NK-92 treated with Interleukin-12 subunit alpha and Interleukin-12 subunit beta, amount 100 ng/mL, for 24 hours (cell line): ENCODE data around the gene ADAMTS2.

Experiments
- DNase-seq: peaks from one replicate; lab custom pipeline; 2025; lab: John Stamatoyannopoulos, UW

ADAMTS2 gene

DNA sequence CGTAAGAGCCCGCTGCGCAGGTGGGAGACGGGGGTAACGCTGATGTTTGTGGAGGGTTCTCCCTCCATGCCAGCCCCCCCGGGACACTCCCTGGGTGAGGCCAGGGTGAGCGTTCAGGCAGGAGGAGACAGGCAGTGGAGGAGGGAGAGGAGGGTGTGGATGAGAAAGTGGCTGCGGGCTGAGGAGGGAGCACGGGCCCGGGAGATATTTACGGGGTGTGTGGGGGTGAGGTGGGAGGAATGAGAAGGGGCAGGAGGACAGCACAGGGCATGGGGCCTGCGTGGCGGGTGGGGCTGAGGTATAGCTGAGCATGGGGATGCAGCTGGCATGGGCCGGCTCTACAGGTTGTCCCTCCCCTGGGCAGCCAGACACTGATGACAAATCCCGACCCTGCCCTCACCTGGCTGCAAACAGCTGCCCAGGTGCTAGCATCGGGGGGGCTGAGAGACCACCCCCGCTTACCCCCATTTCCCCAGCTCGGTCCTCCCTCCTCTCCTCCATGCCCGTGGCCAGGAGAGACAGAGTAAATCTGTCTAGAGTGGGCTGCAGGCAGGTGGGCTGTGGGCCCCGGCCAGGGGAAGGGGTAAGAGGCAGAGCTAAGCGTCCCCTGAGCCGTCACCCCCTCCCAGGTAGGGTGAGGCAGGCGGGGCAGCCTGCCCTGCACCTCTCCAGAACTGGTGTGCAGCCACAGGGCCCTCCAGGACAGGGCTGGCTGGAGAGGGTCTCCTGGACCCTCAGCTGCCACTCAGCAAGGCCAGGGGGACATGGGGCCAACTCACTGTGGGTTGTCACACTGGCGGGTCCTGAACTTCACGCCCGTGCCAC lies 205.9 kb downstream of the ADAMTS2 start:
- no peak for DNase-seq

GRCh38 chr5:179138568-179138925 lies 206.7 kb downstream of the ADAMTS2 start:
- DNase-seq = no peak

DNA sequence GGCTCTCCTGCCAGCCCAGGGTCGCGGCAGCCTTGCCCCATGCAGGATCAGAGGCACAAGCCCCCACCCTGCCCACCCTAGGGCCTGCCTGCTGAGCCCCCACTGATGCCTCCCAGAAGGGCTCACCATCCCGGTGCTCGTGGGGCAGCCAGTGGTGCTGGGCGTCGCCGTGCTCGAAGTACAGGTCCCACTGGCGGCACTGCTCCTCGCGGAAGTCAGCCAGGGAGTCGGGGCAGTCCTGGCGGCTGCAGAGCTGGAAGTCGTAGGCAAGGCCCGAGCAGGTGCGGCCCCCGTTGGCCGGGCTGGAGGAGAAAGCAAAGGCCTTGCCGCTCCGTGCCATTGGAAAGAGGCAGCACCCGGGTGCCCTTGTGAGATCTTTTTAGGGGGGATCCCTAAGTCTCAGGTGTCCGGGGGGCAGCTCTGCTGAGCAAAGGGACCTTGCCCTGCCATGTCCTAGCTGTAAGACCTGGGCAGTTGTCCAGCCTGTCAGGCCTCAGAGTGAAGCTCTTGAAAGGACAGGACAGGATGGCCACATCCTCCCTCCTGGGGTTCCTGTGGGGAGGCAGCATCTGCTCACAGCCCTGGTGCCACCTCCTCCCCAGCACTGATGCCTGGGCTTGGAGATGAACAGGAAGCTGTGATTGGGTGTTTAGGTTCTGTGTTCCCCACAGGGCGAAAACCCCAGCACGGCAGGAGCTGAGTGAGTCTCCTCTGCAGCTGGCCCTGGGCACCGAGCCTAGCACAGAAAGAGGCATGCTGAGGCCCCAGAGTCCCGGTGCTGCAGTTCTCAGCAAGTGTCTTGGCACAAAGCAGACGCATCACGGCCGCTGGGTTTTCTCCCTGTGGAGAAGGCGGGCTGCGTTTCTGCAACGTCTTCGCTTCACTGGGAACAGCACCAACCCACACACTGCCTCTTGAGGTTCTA lies 207.4 kb downstream of the ADAMTS2 start:
- no peak for DNase-seq

GRCh38 chr5:179137016-179137642 lies 208.1 kb downstream of the ADAMTS2 start:
- no peak for DNase-seq

- DNase-seq = no peak
These were observed 209.6 kb downstream of the ADAMTS2 start for GRCh38 chr5:179135441-179136215.

- DNase-seq = no peak
These were observed 210.3 kb downstream of the ADAMTS2 start for GRCh38 chr5:179135006-179135405.

GRCh38 chr5:179134511-179134910 lies 210.8 kb downstream of the ADAMTS2 start:
- no peak for DNase-seq

GRCh38 chr5:179132586-179133355 lies 212.5 kb downstream of the ADAMTS2 start:
- no peak for DNase-seq

DNA sequence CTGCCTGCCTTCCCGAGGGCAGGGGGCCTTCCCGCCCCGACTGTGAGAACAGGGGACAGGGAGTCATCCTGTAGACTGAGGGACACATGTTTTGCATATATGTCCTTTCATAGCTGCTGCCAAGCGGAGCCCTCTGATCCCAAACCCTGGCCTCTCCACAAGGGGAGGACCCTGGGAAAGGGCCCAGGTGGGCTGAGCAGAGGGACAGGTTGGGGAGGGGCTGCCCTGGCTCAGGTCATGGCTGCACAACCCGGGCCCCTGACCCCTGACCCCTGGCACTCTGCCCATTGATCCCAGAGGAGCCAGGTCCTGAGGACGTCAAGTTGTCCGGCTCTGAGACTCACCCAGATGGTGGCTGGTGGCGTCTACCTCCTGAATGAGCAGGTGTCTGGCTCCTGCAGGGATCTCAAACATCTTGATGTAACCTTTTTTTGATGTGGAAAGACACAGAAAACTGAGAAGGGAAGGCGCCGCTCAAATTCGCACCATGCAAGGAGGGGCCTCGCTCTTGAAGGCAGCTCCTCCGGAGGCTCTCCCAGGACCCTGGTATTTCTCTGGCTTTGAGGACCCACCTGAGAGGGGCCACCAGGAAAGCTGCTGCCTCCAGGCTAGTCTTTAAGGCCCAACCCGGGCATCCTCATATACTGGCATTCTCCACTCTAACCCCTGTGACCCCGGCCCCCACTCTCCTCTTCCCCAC lies 213.2 kb downstream of the ADAMTS2 start:
- no peak for DNase-seq

GRCh38 chr5:179131321-179131835 lies 213.9 kb downstream of the ADAMTS2 start:
- no peak for DNase-seq

DNA sequence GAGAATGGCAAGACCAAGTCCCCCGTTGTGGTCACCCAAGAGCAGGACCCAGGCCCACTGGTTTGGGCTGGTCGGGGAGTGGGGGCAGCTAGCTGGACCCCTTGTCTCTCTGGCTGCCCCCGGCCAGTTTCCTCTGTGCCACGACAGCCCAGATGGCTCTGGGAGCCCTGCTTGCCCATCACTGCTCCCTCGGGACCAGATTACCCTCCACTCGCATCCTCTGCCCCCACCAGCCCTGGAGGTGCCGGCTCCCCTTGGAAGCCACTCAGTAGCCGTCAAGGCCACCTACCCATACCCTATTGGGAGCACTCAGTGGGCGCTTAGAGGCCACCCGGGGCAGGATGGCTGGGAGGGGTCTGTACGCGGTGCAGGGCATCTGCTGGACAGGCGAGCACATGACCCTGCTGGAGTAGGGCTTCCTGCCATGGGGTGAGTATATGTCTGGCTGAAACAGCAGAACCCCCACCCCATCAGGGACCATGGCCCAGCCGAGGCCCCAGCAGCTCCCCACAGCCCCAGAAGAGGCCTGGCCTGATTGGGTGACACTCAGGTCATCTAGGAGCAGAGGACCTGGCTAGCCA lies 215.1 kb downstream of the ADAMTS2 start:
- DNase-seq = no peak

DNA sequence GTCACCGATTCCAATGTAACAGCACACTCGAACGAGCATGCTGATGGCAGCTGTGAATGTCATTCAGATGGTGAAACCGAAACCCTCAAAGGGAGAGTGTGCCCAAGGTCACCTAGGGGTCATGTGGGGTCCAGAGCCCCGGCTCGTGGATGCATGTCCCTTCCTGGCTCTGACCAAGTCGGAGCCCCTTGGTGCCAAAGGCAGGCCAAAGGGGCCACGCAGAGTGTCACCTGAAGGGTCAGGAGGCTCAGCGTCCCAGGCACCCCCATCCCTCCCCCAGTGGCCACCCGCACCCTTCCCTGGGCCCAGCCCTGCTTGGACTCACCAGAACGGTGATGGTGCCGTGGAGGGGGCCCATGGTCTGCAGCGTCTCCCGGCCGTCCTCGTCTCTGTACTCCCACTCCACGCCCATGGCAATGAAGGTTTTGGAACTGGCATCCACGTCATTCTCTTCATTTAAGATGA lies 215.6 kb downstream of the ADAMTS2 start:
- DNase-seq = no peak

GRCh38 chr5:179128976-179129375 lies 216.3 kb downstream of the ADAMTS2 start:
- no peak for DNase-seq

DNA sequence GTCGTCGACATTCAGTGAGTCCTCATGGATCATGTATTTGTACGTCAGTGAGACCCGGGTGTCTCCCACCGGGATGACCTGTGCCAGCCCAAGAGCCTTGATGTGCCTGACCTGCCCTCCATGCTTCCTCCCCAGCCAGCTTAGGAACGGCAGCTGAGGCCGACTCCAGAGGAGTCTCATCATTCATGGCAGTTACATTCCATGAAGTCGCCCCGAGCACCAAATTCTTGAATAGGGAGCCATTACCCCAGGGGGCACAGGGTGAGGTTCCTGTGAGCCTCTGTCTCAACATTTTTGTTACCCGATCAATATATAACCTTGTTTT lies 217.3 kb downstream of the ADAMTS2 start:
- no peak for DNase-seq

DNA sequence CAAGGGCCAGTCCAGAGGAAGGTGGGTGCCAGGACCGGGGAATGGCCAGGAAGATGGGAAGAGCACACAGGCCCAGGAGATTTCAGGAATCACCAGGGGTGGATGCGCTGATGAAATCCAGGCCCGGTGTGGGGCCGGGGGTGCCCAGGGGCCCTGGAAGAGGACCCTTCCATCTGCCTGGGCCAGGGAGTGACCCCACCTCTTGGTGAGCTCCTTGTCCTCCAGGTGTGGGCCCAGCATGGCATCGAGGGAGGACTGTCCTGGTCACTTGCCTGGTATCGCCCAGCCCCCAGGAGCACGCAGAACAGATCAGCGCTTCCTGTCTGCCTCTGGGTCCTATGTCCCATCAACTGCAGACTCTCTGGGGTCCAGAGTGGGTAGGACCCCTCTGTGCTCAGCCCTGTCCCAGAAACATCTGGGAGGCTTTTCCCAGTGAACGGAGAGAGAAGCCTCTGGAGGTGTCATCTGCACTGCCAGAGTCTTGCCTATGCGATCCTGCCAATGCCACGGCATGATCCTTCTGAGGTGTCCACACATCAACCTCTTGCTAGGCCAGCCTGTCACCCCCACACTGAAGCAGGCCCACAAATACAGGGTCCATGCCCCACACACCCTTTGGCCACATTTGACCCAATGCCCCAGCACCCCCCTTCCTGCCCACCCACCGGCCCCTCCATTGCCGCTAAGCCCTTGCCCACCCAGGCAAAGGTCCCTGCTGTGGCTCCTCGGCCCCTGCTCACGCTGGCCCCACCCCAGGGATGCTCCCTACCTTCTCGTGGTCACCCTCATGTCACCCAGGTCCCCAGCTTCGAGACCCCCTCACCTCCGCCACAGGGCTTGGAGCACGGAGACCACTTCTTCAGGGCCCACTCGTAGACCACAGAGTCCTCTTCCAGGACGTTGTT lies 217.9 kb downstream of the ADAMTS2 start:
- no peak for DNase-seq

GRCh38 chr5:179126506-179126991 lies 218.7 kb downstream of the ADAMTS2 start:
- no peak for DNase-seq

DNA sequence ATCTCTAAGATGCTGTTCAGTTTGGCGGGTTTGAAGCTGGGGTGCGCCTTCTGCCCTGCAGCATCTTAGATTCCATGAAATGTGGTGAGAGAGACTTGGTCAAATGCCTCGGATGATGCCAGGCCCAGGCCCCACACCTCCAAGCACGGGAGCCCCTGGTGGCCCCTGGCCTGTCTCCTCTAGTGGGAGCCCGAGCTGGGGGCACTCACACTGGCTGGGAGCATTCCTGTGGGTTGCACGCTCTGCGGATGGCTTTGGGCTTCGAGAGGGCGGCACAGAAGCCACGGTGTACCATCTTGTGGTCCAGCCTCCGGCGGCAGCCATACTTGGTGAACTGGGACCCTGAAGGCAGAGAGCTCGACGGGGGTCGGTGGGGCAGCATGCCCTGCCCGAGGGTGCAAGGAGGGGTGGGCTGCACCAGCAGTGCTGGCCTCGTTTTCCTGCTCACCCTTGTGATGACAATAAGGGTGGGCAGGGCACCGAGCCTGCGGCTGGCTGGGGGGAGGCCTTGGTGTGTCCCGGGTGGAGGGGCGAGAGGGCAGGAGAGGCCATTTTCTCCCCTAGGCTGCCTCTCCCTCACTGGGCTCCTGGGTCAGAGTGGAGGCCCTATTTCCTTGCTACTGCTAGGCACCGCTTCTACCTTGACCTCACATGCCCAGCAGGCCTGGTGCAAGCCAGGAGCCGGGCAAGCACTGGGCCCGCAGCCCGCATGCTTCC lies 219.3 kb downstream of the ADAMTS2 start:
- DNase-seq = no peak
